GM12878 (cell line): ENCODE data around the gene PAIP1. TPM values are rescaled to one million over a fixed set of nuclear protein-coding genes. Genes with fewer than 3 reads are reported as not detected.
A peak's percentile ranks its signal among the peaks of the same experiment; 100 is the strongest.

Experiments
- ATAC-seq: fragments of 200-7000 bp; cut with Tn5 transposase; 3 replicates; pipeline ENCODE4 v1.9.1; 2020; ENCODE audit warnings: mild to moderate bottlenecking, moderate library complexity
- BruUV-seq: library from RNA; stranded (reverse); fragments of 400-500 nt; replicated peaks from 2 replicates; lab custom pipeline; 2021; lab: Mats Ljungman, UMichigan
- CTCF ChIA-PET: fragments of 300-600 bp; sonication (Branson Sonifier 250); formaldehyde crosslinking; extraction: SDS; loops from one replicate; lab custom pipeline; 2021; ENCODE audit warnings: inconsistent platforms; lab: Yijun Ruan, JAX
- POLR2A ChIA-PET: fragments of 350-600 bp; formaldehyde crosslinking; extraction: SDS; loops from one replicate; lab custom pipeline; 2021; ENCODE audit warnings: inconsistent platforms; lab: Charles Lee
- RAD21 ChIA-PET: fragments of 300-600 bp; sonication (Branson Sonifier 250); formaldehyde crosslinking; loops from one replicate; lab custom pipeline; 2023; ENCODE audit warnings: antibody characterized with exemption; ENCODE audit not compliant: unreplicated experiment; lab: Charles Lee
- SMC1A ChIA-PET: fragments of 300-600 bp; sonication (Branson Sonifier 250); formaldehyde crosslinking; loops from one replicate; lab custom pipeline; 2023; ENCODE audit not compliant: unreplicated experiment, uncharacterized antibody; lab: Charles Lee
- DNase-seq: peaks from one replicate; pipeline ENCODE4 v3.0.0-alpha.2; 2011; ENCODE audit warnings: low read depth, low spot score
- FAIRE-seq: peaks from 3 replicates; lab custom pipeline; 2011; peaks lifted over from hg19 to GRCh38; lab: Jason Lieb, UNC
- H2AFZ ChIP-seq: 2 replicates; pipeline ENCODE4 v1.6.0; 2011; ENCODE audit warnings: low read depth, low read length, control low read depth; ENCODE audit not compliant: control insufficient read depth
- H3K27ac ChIP-seq: 2 replicates; pipeline ENCODE4 v1.5.1; 2011; ENCODE audit warnings: control low read depth; ENCODE audit not compliant: control insufficient read depth, insufficient read depth
- H3K27me3 ChIP-seq, 2 experiments: replicated peaks in 1 of 2; 2 replicates each; pipeline versions ENCODE4 v1.6.0 to v1.6.1; 2011; ENCODE audit warnings: low read length in 1 of 2; ENCODE audit not compliant: control insufficient read depth in 2 of 2, insufficient read depth in 2 of 2
- H3K36me3 ChIP-seq, 2 experiments: 2 replicates each; pipeline ENCODE4 v1.5.1; 2011; ENCODE audit warnings: low read length in 1 of 2; ENCODE audit not compliant: control insufficient read depth in 2 of 2, insufficient read depth in 2 of 2
- H3K4me1 ChIP-seq: 2 replicates; pipeline ENCODE4 v1.6.1; 2011; ENCODE audit warnings: mild to moderate bottlenecking, low read length, moderate library complexity, mixed read lengths; ENCODE audit not compliant: control insufficient read depth, insufficient read depth
- H3K4me2 ChIP-seq: 2 replicates; pipeline ENCODE4 v1.6.0; 2011; ENCODE audit warnings: control low read depth; ENCODE audit not compliant: control insufficient read depth, insufficient read depth
- H3K4me3 ChIP-seq: fragments of 200-600 bp; sonication (generic); 2 replicates; pipeline ENCODE4 v1.5.1; 2016
- H3K79me2 ChIP-seq: 2 replicates; pipeline ENCODE4 v1.6.0; 2011; ENCODE audit warnings: low read length; ENCODE audit not compliant: control insufficient read depth, insufficient read depth
- H3K9ac ChIP-seq: 2 replicates; pipeline ENCODE4 v1.8.0; 2011; ENCODE audit warnings: low read length, control low read depth, mixed read lengths; ENCODE audit not compliant: control insufficient read depth, insufficient read depth
- H3K9me3 ChIP-seq: replicated peaks from 3 replicates; pipeline ENCODE4 v1.5.1; 2011; ENCODE audit warnings: mild to moderate bottlenecking, low read length; ENCODE audit not compliant: control insufficient read depth, insufficient read depth
- H4K20me1 ChIP-seq: 2 replicates; pipeline ENCODE4 v1.6.0; 2011; ENCODE audit not compliant: control insufficient read depth, insufficient read depth
- BHLHE40 ChIP-seq, 2 experiments: fragments of 450-650 bp in 1 of 2; IDR thresholded peaks; 2 replicates each; pipeline ENCODE4 v1.6.1; 2011 to 2017; ENCODE audit warnings: low read depth in 2 of 2, borderline replicate concordance in 1 of 2, improper control_type of control experiment in 1 of 2, low read length in 1 of 2, mild to moderate bottlenecking in 1 of 2
- CBFB ChIP-seq: IDR thresholded peaks from 2 replicates; pipeline ENCODE4 v1.6.1; 2016; ENCODE audit warnings: antibody characterized with exemption, low read depth
- CEBPZ ChIP-seq: fragments of 150-350 bp; IDR thresholded peaks from 2 replicates; pipeline ENCODE4 v1.6.1; 2016; ENCODE audit warnings: low read depth, low read length
- DPF2 ChIP-seq: fragments of 450-650 bp; IDR thresholded peaks from 2 replicates; pipeline ENCODE4 v1.6.1; 2017; ENCODE audit warnings: mild to moderate bottlenecking
- HCFC1 ChIP-seq: fragments of 150-350 bp; IDR thresholded peaks from 2 replicates; pipeline ENCODE4 v1.6.1; 2014; ENCODE audit warnings: low read length
- MEF2B ChIP-seq: fragments of 450-650 bp; IDR thresholded peaks from 2 replicates; pipeline ENCODE4 v1.6.1; 2018; ENCODE audit warnings: mild to moderate bottlenecking, moderate library complexity; ENCODE audit not compliant: partially characterized antibody, poor library complexity, severe bottlenecking
- NFXL1 ChIP-seq: fragments of 450-650 bp; IDR thresholded peaks from 2 replicates; pipeline ENCODE4 v1.6.1; 2017; ENCODE audit warnings: antibody characterized with exemption, mild to moderate bottlenecking, borderline replicate concordance
- PBX3 ChIP-seq: IDR thresholded peaks from 2 replicates; pipeline ENCODE4 v1.6.1; 2011; ENCODE audit warnings: mild to moderate bottlenecking, low read depth, low read length, moderate library complexity; ENCODE audit not compliant: insufficient replicate concordance
- RELA ChIP-seq: fragments of 450-650 bp; IDR thresholded peaks from 2 replicates; pipeline ENCODE4 v1.8.0; 2014; ENCODE audit warnings: borderline replicate concordance; ENCODE audit not compliant: partially characterized antibody
- SIX5 ChIP-seq: IDR thresholded peaks from 2 replicates; pipeline ENCODE4 v1.6.1; 2011; ENCODE audit warnings: mild to moderate bottlenecking, low read depth, low read length, moderate library complexity; ENCODE audit not compliant: severe bottlenecking
- SP1 ChIP-seq: IDR thresholded peaks from one replicate; pipeline ENCODE4 v1.6.1; 2011; ENCODE audit warnings: low read depth, low read length
- SREBF2 ChIP-seq: IDR thresholded peaks from 2 replicates; pipeline ENCODE4 v1.6.1; 2012; ENCODE audit warnings: mild to moderate bottlenecking, low read length
- SUPT20H ChIP-seq: IDR thresholded peaks from 2 replicates; pipeline ENCODE4 v1.6.1; 2011; ENCODE audit warnings: low read depth, mild to moderate bottlenecking, low read length, moderate library complexity, borderline replicate concordance; ENCODE audit not compliant: control insufficient read depth
- SUZ12 ChIP-seq: fragments of 200-600 bp; sonication (generic); IDR thresholded peaks from one replicate; pipeline ENCODE4 v1.6.1; 2018; ENCODE audit warnings: antibody characterized with exemption, mild to moderate bottlenecking; ENCODE audit not compliant: unreplicated experiment
- TAF1 ChIP-seq: IDR thresholded peaks from 2 replicates; pipeline ENCODE4 v1.6.1; 2011; ENCODE audit warnings: mild to moderate bottlenecking, low read depth, low read length, borderline replicate concordance
- ZNF207 ChIP-seq: fragments of 450-650 bp; IDR thresholded peaks from 2 replicates; pipeline ENCODE4 v1.6.1; 2014; ENCODE audit warnings: antibody characterized with exemption, mild to moderate bottlenecking, borderline replicate concordance
- ZNF384 ChIP-seq: IDR thresholded peaks from 2 replicates; pipeline ENCODE4 v1.6.1; 2012; ENCODE audit warnings: low read depth, mild to moderate bottlenecking, low read length, improper control_type of control experiment, borderline replicate concordance
- WGBS: methylation state at CpG from one replicate; pipeline ENCODE4 v1.1.6; 2016; ENCODE audit warnings: low lambda C conversion rate; ENCODE audit not compliant: insufficient replicate concordance, insufficient coverage; ENCODE audit errors: missing lambda C conversion rate; 5-methylcytosine and 5-hydroxymethylcytosine counted together
- in situ Hi-C: fragments of 300-500 bp; cut with MboI; formaldehyde crosslinking; loops from 9 replicates; pipeline ENCODE4 v1.14.3; 2018; ENCODE audit warnings: mixed read lengths
- intact Hi-C: fragments of 100-400 bp; cut with micrococcal nuclease; formaldehyde crosslinking; loops from one replicate; pipeline ENCODE4 v1.14.2; 2022; ENCODE audit not compliant: unreplicated experiment
- polyA plus RNA-seq, 11 experiments: library from polyadenylated mRNA; depleted of rRNA in 4 of 11; unstranded in 6 of 11; stranded (reverse) in 5 of 11; fragments of >200 nt; fragmentation: Nextera tagmentation in 4 of 11; fragmentation: Illumina TruSeq in 1 of 11; extraction: Ambion mirVana in 4 of 11; extraction: Trizol in 1 of 11; gene quantifications; 1 replicate in 1 of 11; 2 replicates in 10 of 11; pipeline versions ENCODE4 v1.2.1 to v1.2.3, GENCODE V29; 2011 to 2016; ENCODE audit warnings: inconsistent platforms in 2 of 11, missing spikeins in 2 of 11, low read depth in 1 of 11
- total RNA-seq, 4 experiments: library from RNA; depleted of rRNA in 3 of 4; stranded (reverse); fragments of >200 nt in 3 of 4; fragmentation: Illumina TruSeq in 1 of 4; extraction: Trizol in 1 of 4; gene quantifications; 2 replicates each; pipeline versions ENCODE4 v1.2.1 to v1.2.3, GENCODE V29; 2013 to 2021

Gene PAIP1
- total and polyA plus RNA-seq, 10 of the 15 experiments (the other 5 are each of a cell fraction or from before 2014, with no cell fraction given): 37.4 to 90.9 (median 57.0) TPM

GRCh38 chr5:43603344-43604217 is 46.7 kb upstream of the PAIP1 start:
- RAD21 ChIA-PET: interaction anchor here (1.2 to 2.7 kb wide), 6 partner anchors 28 to 496 kb away, joined by 3 to 11 read pairs (median 4); partner anchors contain the start of gene TMEM267
- intact Hi-C loops (loop anchor here (2.0 to 10.0 kb wide), 5 partner anchors 47 to 1679 kb away; partner anchors contain the start of genes FBXO4, HMGCS1, PAIP1 and TMEM267), in situ Hi-C loops (loop anchor here (25.0 kb wide), 1 partner anchor 1691 kb away; the partner anchor contains the start of gene RIMOC1)
- peak; percentile 70 for ATAC-seq
- SMC1A ChIA-PET: interaction anchor here (1.0 to 2.4 kb wide), 7 partner anchors 21 to 120 kb away, joined by 3 to 13 read pairs (median 4); partner anchors contain the start of genes C5orf34 and TMEM267
- Histone ChIP-seq H3K4me1 (peaks cover 4% of the 10 kb centered on the region; the same call in 1 of the 2 replicates), H3K27me3 (no peaks in the 10 kb centered on the region), H4K20me1 (no peaks in the 10 kb centered on the region), H3K4me3 (peak overlapping the region; percentile 93), H3K4me2 (peak overlapping the region; percentile 68), H2AFZ (peak overlapping the region; percentile 94), H3K9me3 (peaks cover 2% of the 10 kb centered on the region), H3K27ac (peak overlapping the region; percentile 98), H3K79me2 (peaks cover 58% of the 10 kb centered on the region), H3K36me3 (no peaks in the 10 kb centered on the region), H3K9ac (peak overlapping the region; percentile 100)
- FAIRE-seq: no peak
- WGBS: 2% methylated on average over 48 of the region's 49 CpGs
- BruUV-seq: TSS peak; percentile 66
- DNase-seq: peak; percentile 55
- POLR2A ChIA-PET: interaction anchor here (0.6 to 1.8 kb wide), 12 partner anchors 8 to 483 kb away, joined by 3 to 15 read pairs (median 4); partner anchors contain the start of genes TMEM267 and ZNF131
- CTCF ChIA-PET: interaction anchor here (0.7 to 6.2 kb wide), 5 partner anchors 28 to 614 kb away, joined by 3 to 37 read pairs (median 15); partner anchors contain the start of gene TMEM267
- TF ChIP-seq ZNF207 (no peak), HCFC1 (no peak), CBFB (0 out of 2 replicates have a peak, but pooled peaks have one; percentile 1), SREBF2 (no peak), DPF2 (no peak; the same call in none of the 2 replicates), ZNF384 (no peak), CEBPZ (no peak), SIX5 (no peak), RELA (no peak), NFXL1 (no peak), TAF1 (0 out of 2 replicates have a peak, but pooled peaks have one; percentile 10), MEF2B (peak; percentile 56), SP1 (no peak), SUPT20H (no peak), SUZ12 (no peak), PBX3 (no peak), BHLHE40 (IDR thresholded peaks at IDR 0.05; ENCODE audit: borderline replicate concordance in 1 of 2, low read depth in 2 of 2, low read length in 1 of 2) (peak; percentile 90 to 97)
